ENCODE data around the gene IQSEC3.
"Not testable (repeated sequence)": the region's sequence is repeated elsewhere in the genome, so short reads cannot be mapped to it uniquely, and the experiment has no call there.

Gene IQSEC3

DNA sequence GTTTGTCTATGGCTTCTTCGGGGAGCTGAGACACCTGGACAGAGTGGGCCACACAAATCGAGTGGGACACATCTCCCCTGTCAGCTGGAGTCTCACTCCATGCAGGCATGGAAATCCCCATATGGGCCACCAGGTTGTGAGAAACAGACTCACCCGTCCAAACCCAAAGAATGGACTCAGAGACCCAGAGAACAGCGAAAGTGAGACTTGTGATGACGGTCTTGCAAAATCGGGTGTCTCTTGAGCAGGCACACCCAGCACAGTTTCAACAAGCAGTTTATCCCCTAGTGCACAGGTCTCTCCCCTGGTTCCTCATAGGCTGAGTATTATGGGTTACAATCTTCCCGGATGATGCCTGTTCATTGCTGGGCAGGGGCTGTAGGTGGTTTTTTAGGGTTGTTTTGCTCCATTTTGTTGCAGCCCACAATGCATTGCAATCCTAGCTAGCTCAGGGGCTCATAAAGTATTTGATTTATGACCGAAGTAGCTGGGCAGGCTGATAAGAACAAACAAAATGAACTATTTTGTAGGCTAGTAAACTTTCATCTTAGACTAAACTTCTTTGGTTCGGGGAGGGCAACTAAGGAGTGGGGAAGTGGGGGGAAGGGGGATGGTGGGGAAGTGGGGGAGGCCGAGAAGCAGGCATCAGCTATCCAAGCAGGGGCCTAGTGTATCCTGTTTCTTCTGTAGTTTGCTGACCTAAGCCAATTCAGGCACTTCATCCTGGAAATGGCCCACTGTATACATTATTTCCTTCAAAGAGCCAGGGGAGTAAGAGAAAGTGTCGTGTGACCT, 45.3 kb downstream of the IQSEC3 start:
- no peak for DNase-seq (ENCODE audit: low spot score)

DNA sequence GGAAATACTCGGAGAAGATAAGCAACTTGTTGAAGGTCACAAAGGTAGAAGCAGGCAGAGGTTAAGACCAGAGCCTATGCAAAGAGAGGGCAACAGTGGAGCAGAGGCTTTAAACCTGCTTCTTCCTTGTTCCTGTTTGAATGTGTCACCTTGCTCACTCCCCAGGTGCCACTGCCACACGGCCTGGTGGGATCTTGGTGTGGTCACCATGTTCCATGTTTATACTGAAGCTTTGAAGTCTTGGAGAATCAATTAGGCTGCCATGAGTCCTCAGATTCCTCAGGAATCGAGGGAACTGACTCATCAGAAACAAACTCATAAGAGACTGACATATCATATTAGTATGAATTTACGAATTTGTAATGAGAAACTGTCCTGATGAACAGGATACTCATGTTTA, 46.8 kb downstream of the IQSEC3 start:
- DNase-seq (ENCODE audit: low spot score), result no peak

DNA sequence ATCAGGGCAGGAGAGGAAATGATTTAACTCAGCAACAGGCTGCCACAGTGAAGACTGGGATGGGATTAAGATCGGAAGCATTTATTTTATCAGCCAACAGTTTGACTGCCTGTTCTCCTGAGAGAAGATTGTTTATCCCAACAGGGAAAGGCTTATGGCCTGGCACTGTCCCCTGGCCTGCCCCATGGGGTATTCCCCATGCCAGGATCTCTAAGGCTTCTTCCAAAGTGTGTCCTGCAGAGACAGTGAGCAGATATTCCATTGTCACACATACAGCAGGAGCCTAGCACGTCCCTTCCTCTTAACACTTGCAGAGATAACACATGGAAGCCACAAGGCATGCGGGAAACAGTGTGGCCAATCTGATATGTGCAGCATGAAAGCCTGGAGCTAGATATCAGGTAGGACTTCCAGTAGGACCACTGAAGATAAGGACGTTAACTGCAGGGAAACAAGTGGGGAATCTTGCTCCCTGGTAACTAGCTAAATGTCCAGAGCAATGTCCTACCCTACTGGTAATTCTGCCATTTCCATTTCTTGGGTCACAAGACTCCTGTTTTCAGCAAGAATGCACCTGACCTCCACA, 48.2 kb downstream of the IQSEC3 start:
- no peak for DNase-seq (ENCODE audit: low spot score)

DNA sequence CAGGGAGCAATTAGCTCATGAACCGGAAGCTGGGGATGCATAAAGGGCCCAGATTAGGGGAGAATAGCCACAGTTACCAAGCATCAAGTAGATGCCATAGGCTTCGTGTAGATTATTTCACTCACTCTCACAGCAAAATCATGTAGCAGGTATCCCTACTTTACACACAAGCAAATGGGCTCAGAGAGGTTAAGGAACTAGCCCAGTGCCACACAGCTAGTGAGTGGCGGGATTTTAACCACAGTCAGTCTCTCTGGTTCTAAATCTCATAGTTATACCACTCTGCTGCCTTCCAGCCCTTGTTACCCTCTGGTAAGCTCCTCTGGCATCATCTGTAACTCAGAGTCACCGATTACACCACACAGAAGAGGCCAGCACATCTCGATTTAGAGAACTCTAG, 49.0 kb downstream of the IQSEC3 start:
- DNase-seq (ENCODE audit: low spot score), result no peak

DNA sequence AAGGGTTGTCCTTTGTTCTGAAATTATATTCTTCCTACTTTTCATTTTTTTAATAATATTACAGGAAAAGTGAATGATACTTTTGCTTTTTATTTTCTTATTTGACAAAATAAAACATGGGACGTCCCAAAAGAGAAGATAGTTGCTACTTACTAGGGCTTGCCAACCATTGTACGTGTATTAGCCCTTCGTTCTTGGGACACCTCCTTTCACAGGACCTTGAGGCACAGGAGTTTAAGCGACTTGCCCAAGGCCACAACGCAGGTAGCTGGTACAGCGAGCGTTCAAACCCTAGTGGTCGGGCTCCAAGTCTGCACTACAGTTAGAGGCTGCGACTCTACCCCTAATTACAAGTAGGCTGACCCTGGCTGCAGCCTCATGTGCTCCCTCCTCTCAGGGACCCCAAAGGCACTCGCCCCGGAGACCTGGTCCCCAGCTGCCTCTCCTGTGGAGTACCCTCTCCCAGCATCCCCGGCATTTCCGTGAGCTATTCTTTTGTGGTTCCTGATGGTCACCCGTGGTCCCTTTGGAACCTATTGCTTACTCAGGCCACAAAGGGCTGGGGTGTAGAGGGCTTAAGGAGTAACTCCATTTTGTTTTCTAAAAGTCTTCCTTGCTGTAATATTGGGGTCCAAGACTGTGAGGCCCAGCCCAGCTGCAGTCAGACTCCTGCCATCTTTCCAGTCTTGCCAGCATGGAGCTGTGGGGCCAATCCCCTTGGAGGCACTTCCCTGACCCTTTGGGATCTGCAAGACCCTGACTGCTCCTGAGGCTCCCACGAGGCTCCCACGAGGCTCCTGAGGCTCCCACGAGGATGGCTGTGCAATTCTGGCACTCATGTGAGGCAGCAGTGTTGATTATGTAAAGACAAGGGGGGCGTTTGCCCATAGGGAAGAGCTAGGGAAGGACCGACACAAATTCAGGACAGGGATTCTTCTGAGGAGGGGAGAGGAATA, 49.7 kb downstream of the IQSEC3 start:
- DNase-seq (ENCODE audit: low spot score), result no peak

DNA sequence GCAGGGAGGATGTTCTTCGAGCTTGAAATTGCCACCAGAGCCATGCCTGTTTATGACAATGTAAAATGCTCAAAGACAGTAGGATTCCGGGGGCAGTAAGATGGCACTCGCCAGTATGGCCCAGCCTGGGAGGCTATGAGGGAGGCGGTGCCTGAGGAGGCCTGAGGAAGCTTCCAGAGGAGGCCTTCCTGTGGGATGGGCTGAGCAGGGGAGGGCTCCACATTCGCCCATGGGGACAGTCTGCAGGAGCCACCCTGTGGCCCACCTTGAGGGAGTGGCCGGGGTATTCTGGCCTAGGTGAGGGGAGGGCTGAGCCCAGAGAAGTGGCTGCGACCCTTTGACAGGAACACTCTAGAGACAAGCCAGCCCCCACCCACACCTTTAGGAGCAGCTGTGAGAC, 50.7 kb downstream of the IQSEC3 start:
- no peak for DNase-seq (ENCODE audit: low spot score)

DNA sequence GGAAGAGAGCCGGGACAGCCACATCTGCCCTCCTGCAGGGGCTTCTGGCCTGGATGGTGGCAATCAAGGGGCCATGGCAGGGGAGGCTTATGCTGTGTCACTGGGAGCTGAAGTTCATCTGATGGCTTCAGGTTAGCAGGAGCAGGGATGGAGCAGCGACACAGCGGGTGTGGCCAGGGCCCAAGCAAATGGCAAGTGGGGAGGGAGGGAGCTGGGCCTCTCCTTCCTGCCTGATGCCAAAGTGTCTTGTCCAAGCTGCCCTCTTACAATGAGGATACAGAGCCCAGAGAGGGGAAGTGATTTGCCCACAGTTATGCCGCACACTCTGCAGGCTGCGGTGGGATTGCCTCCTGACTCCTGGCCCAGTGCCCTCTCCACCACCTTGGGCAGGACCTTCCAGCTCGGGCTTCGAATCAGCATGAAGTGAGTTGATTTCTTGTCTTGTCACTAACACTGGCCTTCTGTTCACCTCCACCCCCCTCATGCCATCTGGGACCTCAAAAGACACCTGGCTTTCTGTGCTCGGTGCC, 51.3 kb downstream of the IQSEC3 start:
- no peak for DNase-seq (ENCODE audit: low spot score)

DNA sequence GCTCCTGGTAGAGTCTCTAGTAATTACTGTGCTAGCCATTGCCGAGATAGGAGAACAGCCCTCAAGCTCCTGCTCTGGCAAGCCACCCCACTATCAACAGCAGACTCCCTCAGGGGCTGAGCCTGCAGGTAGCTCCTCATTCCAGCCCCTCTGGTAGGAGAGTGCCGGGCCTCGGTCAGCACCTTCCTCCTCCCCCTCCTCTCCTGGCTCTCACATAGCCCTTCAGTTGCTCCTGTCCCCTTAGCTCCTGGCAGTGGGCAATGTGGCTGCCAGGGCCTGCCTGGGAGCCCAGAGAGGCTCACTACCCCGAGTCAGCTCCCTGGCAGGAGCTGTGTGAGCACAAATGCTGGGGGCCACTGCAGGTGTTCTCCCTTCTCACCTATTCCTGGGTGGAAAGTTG, 52.0 kb downstream of the IQSEC3 start:
- no peak for DNase-seq (ENCODE audit: low spot score)

DNA sequence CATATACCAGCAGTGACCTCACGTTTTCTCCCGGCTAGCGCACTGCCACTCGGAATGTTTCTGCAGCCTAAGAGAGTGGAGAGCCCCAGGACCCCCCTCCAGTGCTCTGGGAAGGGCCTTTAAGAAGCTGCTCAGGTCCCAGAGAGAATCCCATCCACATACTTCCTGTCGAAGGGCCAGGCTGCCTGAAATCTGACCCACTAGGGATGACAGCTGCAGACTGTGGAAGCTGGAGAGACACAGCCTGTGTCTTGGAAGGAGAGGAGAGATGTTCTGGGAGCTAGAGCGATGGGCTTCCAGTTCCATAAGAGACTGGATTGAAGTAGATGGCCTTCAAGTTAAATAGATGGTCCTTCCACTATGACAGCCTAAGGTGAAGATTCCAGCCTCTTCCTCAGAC, 54.4 kb downstream of the IQSEC3 start:
- no peak for DNase-seq (ENCODE audit: low spot score)

DNA sequence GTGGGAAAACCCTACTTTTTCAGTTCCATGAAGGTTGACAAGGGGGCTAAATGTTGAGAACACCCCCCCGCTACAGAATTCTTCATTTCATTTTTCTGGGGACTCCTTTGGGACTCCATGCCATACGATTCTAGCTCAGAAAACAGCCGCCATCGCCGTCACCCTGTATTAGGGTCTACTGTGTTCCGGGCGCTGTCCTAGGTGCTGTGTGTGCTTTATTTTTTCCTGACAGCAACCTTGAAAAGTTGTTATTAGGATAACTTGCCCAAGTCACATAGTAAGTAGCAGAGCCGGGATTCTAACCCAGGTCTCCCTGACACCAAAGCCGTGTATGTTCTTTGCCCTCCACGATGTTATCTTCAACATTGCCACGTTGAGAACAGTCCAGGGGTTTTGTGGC, 55.1 kb downstream of the IQSEC3 start:
- DNase-seq (ENCODE audit: low spot score), result no peak

DNA sequence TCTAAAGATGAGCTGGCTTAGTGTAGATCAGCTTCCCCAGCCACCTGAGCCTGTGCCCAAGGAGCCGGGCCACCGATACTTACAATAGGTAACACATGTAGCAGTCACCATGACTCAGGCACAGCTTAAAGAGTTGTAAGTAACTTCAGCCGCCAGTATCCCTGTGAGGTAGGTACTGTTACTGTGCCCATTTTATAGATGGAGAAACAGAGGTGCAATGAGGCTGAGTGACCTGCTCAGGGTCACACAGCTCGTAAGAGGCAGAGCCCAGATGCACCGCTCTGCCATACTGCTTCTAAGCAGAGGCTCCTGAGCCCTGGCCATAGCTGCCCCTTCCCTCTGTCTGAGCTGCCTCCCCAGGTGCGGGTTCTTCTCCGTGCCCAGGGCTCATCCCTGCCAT, 58.5 kb downstream of the IQSEC3 start:
- DNase-seq (ENCODE audit: low spot score), result no peak

DNA sequence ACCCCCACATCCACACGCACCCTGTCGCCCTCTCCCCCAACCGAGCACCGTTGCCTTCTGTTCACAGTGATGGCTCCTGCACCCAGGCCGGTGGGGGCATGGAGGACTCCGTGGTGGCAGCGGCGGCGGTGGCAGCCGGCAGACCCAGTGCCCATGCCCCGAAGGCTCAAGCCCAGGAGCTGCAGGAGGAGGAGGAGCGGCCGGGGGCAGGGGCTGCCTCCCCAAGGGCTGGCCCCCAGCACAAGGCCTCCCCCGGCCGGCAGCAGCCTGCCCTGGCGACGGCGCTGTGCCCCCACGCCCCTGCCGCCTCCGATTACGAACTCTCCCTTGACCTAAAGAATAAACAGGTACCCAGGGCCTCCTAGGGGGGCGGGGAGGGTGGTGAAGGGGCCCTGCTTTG, 59.0 kb downstream of the IQSEC3 start:
- no peak for DNase-seq (ENCODE audit: low spot score)

DNA sequence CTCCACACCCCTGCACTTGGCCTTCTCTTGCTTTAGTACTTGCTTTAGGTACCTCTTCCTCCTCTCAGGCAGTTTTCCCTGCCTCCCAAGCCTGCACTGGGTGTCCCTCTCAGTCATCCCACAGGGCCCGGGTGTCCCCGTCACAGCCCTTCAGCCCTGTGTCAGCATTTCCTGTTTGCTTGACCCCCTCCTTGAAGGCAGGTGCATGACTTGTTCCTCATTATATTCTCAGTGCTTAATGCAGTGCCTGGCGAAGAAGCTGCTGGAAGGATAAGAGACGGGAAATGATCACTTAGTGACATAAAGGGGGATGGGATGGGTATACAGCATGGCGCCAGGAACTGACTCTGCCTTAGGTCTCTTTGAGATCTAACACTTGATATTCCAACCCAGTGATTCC, 61.5 kb downstream of the IQSEC3 start:
- DNase-seq (ENCODE audit: low spot score), result no peak

DNA sequence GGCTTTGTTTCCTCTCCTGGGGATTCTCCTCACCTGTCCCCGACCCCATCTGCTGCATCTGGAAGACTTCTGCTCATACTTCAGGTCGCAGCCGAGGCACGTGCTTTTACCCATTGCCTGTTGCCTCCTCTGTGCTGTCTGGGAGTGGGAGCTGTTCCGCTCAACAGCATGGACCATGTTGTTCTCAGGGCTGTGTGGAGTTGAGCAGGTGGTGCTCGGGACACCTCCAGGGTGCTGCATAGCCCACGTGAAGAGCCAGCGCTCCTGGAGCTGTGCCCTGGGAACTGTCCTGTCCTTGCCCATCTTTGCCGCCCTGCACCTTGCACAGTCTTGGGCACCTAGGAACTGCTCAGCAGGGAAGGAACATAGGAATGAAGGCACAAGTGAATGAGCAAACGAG, 62.4 kb downstream of the IQSEC3 start:
- no peak for DNase-seq (ENCODE audit: low spot score)

DNA sequence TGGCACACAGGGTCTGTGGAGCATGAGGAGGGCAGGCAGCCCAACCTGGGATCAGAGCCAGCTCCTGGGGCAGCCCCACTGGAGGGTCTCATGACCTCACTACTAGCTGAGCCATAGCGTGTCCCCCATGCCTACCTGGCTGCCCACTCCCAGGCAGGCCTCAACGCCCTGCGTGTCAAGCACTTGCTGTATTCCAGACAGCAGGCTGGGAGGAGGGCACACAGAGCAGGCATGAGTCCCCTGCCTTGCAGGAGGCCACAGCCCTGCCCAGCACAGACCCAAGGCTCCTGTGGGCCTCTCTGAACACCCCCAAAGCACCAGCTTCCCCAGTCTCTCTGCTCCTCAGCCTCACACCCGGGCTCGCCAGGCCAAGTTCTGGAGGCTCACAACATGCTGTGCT, 64.0 kb downstream of the IQSEC3 start:
- DNase-seq (ENCODE audit: low spot score), result no peak

DNA sequence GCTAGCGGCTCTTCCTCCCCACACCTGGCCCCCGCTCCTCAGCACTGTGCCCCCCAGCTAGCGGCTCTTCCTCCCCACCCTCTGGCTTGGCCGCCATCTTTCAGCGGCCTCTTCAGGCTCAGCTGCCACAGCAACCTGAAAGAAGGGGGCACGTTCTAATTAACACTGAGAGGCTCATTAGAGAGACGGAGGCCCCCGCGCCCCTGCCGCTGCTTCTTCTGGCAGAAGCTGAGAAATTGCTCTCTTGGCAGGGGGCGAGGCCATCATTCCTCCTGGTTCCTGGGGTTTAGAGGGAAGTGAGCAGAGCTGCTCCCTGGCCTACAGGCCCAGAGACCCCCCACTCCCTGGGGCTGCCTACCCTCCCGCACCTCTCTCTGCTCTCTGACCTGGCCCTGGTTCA, 64.4 kb downstream of the IQSEC3 start:
- DNase-seq (ENCODE audit: low spot score), result no peak

DNA sequence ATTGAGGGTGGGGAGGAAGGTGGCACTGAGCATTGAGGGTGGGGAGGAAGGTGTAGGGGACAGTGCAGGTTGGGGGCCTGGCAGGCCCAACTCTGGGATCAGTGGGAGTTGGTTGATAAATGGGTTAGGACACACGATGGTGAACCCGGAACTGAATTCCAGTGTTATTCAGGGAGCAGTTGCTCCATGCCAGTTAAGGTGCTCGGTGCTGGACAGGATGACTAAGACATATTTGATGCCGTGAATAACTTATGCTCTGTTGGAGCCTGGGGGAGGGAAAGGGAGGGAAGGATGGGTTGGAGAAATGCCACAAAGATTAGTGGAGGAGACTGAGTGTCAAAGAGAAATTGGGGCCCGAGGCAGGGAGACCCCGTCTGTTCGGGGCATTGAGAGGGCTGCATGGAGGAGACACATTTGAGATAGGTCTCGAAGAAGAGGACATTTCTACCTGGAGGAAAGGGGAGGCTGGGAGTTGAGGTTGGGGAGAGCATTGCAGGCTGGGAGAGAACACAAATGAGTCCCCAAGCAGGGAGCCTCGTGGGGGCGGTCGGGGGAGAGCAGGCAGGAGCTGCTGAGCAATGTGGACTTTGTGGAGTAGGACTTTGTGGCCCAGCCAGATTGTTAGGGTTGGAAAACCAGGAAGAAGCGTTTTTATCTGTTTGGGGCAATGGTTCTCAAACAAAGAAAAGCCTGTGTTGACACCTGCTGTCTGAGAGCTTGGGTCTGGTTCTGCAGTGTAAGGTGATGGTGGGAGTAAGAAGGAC, 65.3 kb downstream of the IQSEC3 start:
- DNase-seq (ENCODE audit: low spot score), result no peak

DNA sequence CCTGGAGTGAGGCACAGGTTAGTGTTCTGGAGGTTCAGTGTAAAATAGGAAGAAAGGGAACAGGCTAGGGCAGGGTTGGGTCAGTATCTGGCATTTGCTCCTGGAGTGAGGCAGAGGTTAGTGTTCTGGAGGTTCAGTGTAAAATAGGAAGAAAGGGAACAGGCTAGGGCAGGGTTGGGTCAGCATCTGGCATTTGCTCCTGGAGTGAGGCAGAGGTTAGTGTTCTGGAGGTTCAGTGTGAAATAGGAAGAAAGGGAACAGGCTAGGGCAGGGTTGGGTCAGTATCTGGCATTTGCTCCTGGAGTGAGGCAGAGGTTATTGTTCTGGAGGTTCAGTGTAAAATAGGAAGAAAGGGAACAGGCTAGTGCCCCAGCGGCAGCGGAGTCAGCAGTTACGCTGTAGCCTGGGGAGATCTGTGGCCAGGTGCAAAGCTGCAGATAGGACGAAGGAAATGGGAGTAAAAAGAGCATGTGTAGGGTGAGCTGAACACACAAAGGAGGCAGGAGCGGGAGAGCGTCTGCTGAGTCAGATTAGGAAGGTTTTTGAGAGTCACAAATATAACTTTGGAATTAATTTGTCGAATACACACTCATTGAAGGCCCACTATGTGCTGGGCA, 67.2 kb downstream of the IQSEC3 start:
- DNase-seq (ENCODE audit: low spot score), result not testable (repeated sequence)

DNA sequence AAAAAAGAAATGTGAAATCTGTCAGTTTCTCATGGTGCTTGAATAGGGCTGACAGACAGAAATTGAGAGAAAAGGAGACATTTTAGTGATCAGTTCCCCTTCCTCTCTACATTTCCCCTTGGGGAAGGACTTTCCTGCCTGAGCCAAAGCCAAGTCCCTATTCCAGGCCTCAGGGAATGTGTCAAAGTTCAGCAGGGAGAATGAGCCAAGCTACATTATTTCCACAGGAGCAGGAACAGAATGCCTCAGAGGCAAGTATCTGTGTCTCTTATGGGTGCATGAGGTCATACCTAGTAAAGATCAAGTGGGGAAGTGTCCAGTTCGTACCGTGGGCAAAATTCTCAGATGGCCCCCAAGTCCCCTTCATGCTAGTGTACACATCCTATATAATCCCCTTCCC, 68.6 kb downstream of the IQSEC3 start:
- DNase-seq (ENCODE audit: low spot score), result no peak

DNA sequence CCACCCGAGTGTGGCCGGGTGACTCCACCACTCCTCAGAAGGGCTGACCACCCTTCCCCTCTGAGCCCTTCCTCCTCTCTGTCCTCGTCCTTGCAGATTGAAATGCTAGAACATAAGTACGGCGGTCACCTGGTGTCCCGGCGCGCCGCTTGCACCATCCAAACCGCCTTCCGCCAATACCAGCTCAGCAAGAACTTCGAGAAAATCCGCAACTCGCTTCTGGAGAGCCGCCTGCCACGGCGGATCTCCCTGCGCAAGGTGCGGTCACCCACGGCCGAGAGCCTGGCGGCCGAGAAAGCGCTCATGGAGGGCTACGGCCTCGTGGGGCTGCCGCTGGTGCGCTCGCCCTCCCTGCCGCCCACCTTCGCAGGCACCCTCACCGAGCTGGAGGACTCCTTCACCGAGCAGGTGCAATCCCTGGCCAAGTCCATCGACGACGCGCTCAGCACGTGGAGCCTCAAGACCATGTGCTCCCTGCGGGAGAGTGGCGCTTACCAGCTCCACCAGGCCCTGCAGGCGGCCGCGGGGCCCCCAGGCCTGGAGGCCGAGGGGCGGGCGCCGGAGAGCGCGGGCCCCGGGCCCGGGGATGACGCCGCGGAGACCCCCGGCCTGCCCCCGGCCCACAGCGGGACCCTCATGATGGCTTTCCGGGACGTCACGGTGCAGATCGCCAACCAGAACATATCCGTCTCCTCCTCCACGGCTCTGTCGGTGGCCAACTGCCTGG, 71.8 kb downstream of the IQSEC3 start:
- no peak for DNase-seq (ENCODE audit: low spot score)
